GM12873 (cell line): ENCODE results near the gene DEPP1.

Experiments used
- TF ChIP-seq, protein P1 (sequence below): IDR thresholded peaks from 2 replicates; pipeline ENCODE4 v1.5.1; 2012; ENCODE audit warnings: low read depth, mild to moderate bottlenecking, moderate library complexity, low read length, control low read depth; ENCODE audit not compliant: insufficient read depth; ENCODE audit errors: missing control alignments

The DEPP1 gene

DNA sequence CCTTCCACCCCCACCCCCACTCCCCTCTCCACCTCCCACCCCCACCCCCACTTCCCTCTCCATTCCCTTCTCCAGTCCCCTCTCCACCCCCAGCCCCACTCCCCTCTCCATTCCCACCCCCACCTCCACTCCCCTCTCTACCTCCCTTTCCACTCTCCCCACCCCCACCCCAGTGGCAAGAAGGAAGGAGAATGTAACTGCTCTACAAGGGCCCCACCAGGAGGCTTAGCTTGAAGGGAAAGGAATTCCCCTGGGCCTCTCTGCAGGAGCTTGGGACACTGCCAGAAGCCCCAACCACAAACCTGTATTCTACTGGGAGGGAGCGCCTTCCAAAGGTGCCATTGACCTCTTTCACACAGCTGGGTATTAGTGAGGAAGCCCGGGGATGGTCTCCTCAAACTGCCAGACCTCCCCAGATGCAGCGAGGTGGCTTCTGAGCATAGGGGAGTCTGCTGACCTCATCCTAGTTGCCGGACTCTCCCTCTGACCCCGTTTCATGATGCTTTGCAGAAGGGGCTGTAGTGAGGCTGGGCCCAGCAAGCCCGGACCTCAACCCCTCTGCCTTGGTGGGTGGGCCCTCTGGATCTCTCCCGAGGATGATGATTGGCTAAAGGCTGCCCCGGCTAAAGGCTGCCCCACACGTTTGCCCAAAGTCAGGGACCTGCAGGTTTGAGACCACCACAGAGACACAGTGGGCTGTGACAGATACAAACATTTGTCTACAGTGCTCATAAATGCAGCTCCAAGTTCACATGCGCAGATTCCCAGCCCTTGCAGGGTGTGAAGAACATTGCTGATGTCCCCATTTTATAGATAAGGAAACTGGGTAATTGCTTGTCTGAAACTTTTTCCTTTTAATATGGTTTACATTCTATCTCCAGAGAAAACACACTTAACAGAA, 2.9 kb downstream of the DEPP1 start:
- TF ChIP-seq, protein P1, sequence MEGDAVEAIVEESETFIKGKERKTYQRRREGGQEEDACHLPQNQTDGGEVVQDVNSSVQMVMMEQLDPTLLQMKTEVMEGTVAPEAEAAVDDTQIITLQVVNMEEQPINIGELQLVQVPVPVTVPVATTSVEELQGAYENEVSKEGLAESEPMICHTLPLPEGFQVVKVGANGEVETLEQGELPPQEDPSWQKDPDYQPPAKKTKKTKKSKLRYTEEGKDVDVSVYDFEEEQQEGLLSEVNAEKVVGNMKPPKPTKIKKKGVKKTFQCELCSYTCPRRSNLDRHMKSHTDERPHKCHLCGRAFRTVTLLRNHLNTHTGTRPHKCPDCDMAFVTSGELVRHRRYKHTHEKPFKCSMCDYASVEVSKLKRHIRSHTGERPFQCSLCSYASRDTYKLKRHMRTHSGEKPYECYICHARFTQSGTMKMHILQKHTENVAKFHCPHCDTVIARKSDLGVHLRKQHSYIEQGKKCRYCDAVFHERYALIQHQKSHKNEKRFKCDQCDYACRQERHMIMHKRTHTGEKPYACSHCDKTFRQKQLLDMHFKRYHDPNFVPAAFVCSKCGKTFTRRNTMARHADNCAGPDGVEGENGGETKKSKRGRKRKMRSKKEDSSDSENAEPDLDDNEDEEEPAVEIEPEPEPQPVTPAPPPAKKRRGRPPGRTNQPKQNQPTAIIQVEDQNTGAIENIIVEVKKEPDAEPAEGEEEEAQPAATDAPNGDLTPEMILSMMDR = no peak

DNA sequence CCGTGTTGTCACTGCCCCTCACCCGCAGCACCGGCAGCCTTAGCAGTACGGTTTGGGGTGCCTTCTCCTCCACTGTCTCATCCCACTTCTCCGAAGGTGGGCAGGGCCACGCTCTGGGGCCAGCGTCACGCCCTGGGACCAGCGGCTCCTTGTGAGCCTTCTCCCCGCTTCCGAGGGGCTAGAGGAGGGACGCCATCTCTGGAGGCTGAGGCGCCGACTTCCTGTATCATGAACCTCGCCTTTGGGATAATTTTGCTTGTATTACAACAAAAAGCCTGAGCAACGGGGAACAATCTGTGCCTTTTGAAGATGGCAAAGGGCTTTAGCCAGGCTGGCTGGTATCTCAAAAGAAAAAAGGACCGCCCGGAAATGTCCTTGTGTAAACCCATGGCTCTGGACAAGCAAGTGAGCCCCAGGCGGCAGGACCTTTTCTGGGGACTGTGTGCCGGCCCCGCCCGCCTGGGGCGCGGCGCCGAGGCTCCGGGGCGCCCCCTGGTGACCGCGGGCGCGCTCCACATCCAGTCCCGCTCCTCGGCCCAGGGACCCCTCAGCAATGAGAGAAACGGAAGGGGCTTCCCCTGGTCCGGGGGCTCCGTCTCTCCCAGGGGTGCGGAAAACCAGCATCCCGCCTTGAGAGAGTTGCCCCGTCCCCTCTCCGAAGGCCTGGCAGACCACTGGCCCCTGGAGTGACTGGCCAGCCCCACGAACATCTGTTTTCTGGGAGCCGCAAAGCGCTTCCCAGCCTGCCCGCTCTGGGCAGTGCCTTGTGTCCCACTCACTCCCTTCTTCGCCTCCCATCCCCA, 3.8 kb downstream of the DEPP1 start:
- TF ChIP-seq, protein P1 = peak; percentile 83

DNA sequence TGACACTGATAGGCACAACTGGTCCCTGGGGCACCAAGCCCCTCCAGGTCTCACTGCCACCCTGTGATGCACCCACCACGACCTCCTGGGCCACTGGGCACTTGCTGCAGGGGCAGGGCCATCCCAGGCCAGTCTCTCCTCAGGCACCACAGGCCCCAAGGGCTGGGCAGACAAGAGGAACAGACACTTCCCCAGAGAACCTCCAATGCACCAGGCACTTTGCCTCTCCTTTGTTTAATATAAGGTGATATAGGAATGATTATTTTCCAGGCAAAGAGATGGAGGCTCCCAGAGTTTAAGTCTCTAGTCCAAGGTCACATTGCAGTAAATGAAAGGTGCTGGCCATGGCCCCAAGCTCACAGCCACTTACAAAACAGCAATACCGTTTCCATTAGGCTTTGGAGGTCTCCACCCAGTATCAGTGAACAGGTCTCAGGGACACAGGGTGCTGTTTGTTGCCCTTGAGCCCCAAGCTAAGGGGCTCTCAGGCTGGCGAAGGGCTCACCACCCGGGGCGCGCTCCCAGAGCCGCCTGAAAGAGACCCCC, 4.5 kb downstream of the DEPP1 start:
- TF ChIP-seq, protein P1 = no peak

DNA sequence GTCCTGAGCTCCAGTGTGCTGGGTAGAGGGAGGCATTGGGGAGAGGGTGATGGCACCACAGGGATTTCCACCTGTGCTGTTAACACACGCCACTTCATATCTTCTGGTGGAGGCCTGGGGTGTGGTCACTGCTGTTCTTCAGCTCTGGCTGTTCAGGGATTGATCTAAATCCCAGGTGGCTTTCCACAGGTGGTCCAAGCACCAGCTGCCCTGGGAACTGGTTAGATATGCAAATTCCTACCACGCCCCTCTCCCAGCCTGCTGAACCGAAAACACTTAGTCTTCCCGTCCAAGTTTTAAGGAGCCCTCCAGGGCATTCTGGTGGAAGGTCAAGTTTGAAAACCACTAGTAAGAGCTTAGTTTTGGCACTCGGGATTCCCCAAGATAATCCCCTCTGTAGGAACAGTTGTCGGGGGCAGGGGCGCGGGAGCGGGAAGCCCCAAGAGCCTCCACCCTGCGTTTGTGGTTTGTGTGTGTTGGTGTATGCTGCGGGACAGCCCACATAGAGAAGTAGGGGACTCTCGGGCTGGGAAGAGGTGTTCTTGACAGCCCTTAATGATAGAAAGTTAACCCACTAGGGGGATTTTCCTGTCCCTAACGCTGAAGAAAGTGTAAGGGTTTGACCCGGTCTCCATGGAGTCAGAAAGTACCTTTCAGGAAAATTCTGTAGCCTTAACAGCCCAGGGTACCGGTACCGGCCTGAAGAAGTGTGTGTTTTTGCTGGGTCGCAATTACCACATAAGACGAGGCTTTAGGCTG, 5.1 kb downstream of the DEPP1 start:
- TF ChIP-seq, protein P1 = no peak

DNA sequence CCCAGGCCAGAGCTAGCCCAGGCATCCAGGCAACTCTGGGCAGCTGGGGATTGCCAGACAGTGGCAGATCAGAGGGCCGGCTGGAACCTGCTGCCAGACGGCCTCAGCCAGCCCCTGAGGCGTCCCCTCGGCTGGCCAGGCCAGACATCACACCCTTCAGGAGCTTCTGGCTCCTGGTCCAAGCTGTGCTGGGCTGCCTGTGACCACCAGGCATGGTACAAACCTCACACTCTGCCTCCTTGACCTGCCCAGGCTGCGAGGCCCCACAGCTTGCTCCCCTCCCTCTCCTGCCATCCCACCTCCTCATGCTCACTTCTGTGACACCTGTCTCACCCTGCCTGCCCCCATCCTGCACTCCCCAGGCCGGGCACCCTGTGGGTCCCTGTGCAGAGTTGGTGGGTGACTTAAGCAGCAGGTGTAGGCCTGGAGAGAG, 5.7 kb downstream of the DEPP1 start:
- TF ChIP-seq, protein P1 = no peak

DNA sequence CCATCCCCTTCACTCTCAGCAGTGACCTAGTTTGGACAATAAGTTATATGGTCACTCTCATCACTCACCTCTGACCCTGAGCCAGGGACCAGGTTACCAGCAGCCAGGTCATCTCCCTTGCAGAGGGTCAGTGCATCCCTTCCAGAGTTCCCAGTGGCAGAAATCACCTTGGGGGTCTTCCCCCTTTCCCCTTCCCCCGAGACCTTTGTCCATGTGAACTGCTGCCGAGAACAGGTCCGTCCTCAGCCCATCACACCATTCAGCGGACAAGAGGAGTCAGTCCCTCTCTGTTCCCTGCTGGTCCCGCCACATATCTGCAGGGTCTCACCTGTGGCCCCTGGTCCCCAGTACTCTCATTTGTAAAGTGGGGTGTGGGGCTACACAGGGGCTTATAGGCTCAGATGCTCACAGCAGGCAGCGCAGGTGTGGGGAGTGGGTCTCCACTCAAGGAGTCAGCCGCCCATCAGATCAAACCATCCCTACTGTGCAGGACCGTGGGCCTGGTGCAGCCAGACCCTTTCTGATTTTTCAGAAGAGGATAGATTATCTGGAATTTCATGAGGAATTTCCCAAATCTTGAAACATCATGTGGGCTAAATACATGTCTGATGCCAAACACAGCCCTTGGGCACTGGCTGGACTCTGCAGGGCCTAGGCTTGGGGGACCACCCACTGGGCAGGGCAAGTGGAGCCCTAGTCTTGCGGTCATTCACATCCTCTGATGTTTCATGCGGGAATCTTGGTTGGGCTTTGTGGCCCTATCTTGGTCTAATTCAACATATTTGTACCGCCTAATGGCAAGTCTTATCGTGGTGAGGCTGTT, 6.5 kb downstream of the DEPP1 start:
- TF ChIP-seq, protein P1 = no peak
